ENCODE data around the gene GAS6.
"Not testable (repeated sequence)": the region's sequence is repeated elsewhere in the genome, so short reads cannot be mapped to it uniquely, and the experiment has no call there.

GAS6 gene

DNA sequence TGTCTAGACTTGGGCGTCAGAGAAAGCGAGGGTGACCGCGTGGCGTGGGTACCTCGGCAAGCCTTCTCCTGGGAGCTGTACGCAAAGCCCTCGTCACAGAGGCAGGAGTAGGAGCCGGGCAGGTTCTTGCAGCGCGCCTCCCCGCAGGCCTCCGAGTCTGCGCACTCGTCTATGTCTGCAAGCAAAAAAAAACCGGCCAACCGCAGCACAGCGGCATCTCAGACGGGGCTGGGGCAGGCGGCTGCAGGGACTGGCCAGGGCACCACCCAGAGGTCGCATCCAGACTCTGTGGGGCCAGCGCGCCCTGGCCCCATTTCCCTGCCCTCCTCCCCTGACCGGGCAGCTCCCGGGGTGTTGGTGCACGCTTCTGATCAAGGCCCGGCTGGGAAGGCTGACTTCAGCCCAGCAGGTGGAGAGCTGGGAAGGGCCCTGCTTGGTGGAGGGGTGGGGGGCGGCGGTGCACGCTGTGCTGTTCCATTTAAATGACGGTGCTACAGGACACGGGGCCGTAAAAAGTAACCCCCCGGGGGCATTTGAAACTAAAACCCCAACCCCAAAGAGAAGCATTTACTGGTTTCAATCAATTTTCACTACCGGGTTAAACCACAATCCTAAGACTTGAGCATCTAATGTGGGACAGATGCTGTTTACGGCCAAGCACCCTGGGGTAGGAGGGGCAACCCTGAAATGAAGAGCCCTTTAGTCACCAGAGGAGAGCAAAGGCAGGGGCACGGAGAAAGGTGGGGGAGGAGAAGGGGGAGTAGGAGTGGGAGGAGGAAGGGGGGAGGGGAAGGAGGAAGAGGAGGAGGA, 28.2 kb downstream of the GAS6 start:
- no peak for DNase-seq

DNA sequence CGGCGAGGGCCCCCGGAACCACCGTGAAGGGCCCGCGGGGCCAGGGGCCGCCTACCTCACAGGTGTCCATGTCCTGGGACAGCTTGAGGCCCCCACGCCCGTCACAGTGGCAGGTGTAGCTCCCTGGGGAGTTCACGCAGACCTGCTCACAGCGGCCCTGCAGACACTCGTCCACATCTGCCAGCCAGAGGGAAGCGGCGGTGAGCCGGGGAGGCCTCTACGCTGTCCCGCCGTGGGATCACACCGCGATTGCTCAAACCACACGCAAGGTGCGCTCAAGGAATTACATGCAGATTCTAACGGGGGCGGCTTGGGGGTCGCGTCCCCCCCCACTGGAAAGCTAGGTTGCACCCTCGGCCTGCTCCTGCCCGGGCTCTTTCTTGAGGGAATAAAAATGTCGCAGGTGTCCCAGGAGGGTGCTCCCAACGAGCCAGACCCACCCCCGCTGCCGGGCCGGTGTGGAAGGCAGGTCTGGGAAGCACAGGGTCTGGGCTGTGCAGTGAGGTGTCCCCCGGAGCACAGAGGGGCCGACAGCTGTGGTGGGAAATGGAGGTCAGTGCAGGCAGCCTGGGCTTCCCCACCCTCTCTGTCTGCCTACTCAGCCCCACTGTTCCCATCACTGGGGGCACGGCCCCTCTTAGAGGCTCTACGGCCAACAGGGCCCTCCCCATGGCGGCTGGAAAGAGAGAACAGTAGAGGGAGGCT, 29.2 kb downstream of the GAS6 start:
- no peak for DNase-seq

DNA sequence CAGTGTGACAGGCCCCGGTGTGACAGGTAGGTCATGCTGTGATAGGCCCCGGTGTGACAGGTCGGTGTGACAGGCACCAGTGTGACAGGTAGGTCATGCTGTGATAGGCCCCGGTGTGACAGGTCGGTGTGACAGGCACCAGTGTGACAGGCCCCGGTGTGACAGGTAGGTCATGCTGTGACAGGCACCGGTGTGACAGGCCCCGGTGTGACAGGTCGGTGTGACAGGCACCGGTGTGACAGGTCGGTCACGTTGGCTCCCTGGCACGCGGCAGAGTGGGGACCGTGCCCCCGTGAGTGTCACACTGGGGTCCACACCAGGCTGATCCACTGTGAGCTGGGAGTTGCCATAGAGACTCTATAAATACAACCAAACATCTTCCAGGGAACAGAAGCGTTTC, 29.9 kb downstream of the GAS6 start:
- not testable (repeated sequence) for DNase-seq

DNA sequence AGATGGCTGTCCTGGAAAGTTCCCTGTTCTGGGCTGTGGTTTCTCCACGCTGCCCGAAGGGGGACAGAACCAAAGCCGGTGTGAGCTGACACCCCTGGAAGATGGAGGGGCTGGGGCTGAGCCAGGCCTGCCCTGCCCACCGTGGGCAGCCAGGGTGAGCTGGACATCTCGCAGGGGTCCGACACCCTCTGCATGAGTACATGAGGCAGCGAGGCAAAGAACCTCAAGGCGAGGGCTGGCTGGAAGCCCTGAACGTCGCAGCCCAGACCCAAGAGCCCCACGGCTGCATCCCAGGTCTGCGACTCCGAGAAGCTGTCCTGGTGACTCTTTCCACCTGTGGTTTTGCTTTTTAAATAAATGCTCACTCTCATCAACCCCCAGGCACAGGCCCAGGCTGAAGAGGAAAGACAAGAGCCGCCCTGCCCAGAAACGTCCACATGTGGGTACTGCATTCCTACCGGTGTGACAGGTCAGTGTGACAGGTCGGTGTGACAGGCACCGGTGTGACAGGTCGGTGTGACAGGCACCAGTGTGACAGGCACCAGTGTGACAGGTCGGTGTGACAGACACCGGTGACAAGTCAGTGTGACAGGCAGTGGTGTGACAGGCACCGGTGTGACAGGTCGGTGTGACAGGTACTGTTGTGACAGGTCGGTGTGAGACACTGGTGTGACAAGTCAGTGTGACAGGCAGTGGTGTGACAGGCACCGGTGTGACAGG, 30.6 kb downstream of the GAS6 start:
- DNase-seq: no peak

GRCh38 chr13:113832631-113833030, 31.2 kb downstream of the GAS6 start:
- DNase-seq: no peak

GRCh38 chr13:113832205-113832604, 31.7 kb downstream of the GAS6 start:
- no peak for DNase-seq

- no peak for DNase-seq
Observed at GRCh38 chr13:113831061-113831460, 32.8 kb downstream of the GAS6 start.

- DNase-seq: not testable (repeated sequence)
Observed at GRCh38 chr13:113830426-113830950, 33.4 kb downstream of the GAS6 start.

GRCh38 chr13:113828282-113828825, 35.5 kb downstream of the GAS6 start:
- DNase-seq: no peak

- no peak for DNase-seq
Observed at GRCh38 chr13:113827021-113827420, 36.9 kb downstream of the GAS6 start.

GRCh38 chr13:113826446-113826845, 37.4 kb downstream of the GAS6 start:
- not testable (repeated sequence) for DNase-seq

- DNase-seq: no peak
Observed at GRCh38 chr13:113825841-113826240, 38.0 kb downstream of the GAS6 start.

DNA sequence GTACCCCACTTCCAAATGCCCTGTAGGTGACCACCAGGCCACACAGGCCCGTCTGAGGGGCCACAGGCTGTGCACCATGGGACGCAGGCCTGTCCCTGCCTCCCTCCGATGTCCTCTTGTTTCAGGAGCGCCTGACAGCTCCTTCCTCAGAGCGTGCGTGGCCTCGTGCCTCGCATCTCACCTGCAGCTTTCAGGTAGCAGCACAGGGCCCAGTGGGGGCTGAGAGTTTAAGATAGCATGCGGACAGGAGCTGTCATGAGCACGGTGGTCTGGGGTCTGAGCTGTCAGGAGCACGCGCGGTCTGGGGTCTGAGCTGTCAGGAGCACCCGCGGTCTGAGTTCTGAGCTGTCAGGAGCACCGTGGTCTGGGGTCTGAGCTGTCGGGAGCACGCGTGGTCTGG, 40.1 kb downstream of the GAS6 start:
- no peak for DNase-seq

DNA sequence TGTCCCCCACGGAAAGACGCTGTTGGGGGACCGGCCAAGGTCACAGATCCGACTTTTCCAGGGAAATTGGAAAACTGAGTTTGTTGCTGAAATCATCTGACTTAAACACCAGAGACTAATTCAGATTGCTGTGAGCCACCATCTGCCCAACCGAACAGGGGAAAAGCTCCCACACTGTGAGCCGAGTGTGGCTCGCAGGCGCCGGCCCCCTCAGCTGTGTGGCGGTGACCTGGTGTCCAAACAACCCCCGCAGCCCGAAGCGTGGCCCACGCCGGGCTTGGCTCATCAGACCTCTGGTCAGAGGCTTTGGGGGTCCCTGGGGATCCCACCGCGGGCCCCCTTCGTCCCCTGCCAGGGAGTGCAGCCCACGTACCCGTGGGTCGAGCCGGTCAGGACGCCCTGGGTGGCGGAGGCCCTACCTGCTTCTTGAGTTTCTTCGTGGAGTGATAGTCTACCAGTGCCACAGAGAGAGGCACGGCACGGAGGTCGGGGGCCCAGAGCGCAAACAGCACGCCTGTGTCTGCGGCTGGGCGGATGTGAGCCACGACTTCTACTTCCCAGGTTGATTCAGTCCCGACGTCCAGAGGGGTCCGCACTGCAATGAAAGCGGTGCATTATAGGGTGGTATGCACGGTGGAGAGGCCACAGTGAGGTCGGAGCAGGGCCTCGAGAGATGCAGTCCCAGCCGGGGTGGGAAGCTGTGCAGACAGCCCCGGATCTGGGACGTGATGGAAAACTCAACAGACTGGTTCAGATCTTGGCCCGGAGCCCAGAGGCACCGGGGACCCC, 40.7 kb downstream of the GAS6 start:
- DNase-seq: no peak

DNA sequence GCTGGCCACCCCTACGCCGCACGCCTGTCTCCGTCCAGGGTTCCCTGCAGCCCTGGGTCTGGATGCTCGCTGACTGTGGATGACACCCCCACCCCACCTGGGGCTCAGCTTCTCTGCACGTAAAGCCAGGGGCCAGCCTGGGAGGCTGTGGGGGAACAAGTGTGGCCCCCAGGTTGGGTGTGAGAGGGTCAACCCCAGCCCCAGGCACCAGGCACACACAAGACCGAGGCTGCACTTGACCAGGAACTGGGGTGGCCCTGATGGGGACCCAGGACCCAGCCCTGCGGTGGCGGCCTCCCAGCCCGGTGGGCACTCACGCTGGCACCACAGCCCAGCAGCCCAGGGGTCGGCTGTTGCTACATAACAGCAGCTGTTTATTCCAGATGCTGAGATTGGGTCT, 41.6 kb downstream of the GAS6 start:
- no peak for DNase-seq

- DNase-seq: no peak
Observed at GRCh38 chr13:113821847-113822246, 42.0 kb downstream of the GAS6 start.

DNA sequence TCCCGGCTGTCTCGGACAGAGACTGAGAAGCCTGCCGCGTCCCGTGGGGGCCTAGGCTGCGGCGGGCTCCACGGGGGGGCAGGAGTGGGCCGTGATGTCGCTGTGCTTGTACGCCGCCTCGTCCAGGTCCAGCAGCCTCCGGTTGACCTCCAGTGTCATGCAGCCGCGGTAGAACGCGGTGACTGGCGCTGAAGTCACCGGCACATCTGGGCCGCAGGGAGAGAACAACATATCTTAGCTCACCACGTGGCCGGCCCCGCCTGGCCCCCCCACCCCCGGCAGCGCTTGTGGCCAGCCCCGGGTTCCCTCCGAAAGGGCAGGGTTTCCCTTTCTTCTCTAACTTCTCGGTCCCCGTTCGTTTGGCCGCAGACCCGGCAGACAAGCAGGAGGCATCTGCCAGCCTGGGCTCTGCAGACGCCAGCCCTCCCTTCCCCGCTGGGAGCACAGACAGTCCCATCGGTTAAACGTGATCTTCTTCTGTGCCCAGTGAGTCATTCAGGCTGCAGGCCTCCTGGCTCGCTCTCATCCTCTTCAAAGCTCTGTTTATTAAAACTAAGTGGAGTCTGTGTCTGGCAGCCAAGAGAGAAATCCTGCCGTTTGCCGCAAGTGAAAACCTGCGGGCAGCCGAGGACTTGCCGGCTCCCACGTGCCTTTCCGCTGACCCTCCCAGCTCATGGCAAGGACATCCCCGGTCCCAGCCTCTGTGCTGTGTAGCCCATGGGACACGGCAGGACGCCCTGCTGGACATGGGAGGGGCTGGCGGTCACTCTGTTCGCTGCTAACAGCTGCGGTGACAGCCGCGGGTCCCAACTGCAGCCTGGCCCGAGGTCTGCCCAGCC, 42.8 kb downstream of the GAS6 start:
- peak; percentile 92 for DNase-seq

DNA sequence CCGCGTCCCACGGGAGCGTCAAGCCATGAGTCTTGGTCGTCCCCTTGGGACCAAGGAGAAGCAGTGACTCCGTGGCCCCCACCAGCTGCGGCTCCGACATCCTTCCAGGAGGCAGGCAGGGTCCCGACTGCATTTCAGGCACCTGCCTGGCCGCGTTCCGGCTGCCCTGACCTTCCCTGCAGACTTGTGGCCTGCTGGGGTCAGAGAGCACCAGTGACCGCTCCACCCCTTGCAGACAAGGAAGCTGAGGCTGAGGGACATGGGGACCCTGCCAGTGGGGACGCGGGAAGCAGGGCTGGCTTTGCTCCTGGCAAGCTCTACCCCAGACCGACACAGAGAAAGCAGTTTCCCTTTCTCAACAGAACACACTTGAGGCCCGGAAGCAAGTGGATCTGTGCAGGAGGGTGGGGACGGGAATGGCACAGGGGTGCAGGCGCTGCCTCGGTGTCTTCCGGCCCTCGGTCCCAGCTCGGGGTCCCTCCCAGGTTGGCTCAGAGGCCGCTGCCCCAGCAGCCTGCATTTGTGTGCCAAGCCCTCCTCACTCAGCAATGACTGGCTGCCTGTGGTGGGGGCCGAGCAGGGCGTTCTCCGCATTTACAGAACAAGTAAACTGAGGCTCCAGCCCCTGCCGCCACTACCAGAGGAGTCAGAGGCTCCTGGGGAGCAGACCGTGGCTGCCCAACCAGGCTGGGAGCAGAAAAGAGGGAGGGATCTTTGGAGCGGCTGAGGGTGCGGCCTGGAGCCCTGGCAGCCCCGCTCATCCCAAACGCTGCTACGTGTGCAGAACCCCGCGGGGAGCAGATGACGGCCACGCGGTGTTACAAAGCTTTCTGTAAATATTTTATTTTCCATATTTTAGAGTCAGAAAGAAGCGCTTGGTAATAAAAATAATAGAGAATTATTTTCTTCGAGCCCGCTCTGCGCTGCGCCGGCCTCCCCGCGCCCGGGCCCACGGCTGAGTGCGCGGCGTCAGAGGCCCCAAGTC, 43.9 kb downstream of the GAS6 start:
- DNase-seq: no peak

DNA sequence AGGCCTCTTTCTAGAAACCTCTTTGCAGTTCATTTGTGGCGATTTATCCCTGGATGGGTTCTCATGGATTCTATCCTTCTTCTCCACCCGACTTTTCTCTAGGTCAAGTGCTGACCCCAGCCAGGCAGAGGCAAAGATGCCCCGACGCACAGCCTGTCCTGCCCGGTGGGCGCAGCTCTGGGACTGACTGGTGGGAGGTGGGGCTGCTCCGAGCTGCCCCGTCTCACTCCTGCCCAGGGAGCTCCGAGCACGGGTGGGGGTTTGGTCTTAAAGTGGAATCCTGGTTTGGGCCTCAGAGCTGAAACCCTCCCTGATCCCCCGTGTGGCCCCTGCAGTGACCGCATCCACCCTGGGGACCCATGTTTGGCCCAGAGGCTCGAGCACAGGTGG, 44.5 kb downstream of the GAS6 start:
- DNase-seq: no peak

GRCh38 chr13:113818700-113819295, 45.1 kb downstream of the GAS6 start:
- DNase-seq: no peak

All from kidney glomerular epithelial cell (primary cell).